Superior temporal gyrus (tissue), 1 donor: Measurements from ENCODE around the gene ADAMTS10.
"Not testable (repeated sequence)": the region's sequence is repeated elsewhere in the genome, so short reads cannot be mapped to it uniquely, and the experiment has no call there.

Experiments
- DNase-seq: peaks from one replicate; pipeline ENCODE4 v3.0.0-alpha.2; 2016; ENCODE audit errors: extremely low spot score

Gene ADAMTS10

GRCh38 chr19:8626842-8627241 lies 16.3 kb upstream of the ADAMTS10 start:
- DNase-seq, result no peak

DNA sequence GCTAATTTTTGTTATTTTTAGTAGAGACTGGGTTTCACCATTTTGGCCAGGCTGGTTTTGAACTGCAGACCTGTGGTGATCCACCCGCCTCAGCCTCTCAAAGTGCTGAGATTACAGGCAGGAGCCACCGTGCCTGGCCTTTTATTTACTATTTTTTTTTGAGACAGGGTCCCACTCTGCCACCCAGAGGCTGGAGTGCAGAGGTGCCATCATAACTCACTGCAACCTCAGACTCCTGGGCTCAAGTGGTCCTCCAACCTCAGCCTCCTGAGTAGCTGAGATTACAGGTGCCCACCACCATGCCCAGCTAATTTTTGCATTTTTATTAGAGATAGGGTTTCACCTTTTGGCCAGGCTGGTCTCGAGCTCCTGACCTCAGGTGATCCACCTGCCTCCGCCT lies 12.4 kb upstream of the ADAMTS10 start:
- not testable (repeated sequence) for DNase-seq

GRCh38 chr19:8618751-8619150 lies 8.2 kb upstream of the ADAMTS10 start:
- no peak for DNase-seq

DNA sequence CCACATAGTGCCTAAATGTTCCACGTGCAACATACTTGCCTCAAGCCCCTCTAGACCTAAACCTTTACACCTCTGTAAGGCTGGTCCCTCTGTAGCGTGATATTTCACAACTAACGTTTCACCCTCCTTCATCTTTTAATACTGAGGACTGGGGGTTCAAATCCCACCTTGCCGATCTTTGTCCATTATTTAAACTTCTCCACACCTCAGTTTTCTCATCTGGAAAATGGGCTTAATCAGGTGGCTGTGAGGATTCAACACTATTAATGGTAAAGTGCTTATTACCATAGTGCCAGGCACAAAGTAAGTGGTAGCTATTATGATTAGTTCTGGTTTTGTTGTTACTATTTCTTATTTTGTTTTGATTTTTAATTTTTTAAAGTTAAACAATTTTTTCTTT lies 7.5 kb upstream of the ADAMTS10 start:
- no peak for DNase-seq

GRCh38 chr19:8617325-8617724 lies 6.8 kb upstream of the ADAMTS10 start:
- not testable (repeated sequence) for DNase-seq

DNA sequence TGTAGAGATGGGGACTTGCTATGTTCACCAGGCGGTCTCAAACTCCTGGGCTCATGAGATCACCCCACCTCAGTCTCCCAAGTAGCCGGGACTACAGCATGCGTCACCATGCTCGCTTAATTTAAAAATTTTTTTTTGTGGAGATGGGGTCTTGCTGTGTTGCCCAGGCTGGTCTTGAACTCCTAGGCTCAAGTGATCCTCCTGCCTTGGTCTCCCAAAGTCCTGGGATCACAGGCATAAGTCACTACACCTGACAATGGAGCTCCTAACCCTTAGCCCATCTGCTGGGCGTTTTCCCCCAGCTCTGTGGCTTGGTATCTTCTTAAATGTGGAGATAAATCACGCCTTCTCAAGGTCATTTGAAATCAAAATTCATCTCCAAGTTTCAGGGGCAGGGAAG lies 6.3 kb upstream of the ADAMTS10 start:
- no peak for DNase-seq

DNA sequence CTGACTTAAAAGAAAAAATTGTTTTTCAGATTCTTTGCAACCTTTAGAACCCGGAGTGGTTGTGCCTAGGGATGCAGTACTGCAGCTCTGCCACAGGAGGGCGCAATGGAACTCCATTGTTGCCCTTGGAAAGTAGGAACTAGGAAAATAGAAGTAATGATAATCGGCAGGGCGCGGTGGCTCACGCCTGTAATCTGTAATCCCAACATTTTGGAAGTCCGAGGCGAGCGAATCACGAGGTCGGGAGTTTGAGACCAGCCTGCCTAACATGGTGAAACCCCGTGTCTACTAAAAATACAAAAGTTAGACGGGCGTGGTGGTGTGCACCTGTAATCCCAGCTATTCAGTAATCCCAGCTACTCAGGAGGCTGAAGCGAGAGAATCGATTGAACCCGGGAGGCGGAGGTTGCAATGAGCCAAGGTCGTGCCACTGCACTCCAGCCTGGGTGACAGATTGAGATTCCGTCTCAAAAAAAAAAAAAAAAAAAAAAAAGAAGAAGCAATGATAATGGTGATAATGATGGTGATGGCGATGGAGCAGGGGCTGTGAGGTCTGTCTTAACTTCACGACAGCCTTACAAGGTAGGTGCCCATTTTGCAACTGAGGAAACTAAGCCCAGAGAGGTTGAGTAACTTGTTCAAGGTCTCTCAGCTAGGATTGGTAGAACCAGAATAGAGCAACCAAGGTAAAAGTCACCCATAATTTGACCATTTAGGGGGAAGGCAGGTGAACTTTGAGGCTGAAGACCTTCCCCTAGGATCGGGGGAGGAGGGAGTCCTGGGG lies 5.5 kb upstream of the ADAMTS10 start:
- peak; percentile 58 for DNase-seq

DNA sequence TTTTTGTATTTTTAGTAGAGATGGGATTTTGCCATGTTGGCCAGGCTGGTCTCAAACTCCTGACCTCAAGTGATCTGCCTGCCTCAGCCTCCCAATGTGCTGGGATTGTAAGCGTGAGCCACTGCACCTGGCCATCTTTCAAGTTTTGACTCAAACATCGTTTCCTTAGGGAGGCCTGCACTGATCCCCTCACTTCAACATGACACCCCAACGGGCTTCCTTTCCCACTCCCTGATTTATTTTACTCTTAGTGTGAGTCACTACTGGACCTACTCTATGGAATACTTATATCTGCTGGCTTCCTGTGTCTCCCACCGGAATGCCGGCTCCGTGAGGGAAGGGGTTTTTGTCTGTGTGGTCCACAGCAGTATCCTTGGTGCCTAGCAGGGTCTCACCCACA lies 4.5 kb upstream of the ADAMTS10 start:
- DNase-seq, result no peak

GRCh38 chr19:8614455-8614854 lies 3.9 kb upstream of the ADAMTS10 start:
- DNase-seq, result no peak

GRCh38 chr19:8612807-8613171 lies 2.3 kb upstream of the ADAMTS10 start:
- DNase-seq, result no peak

GRCh38 chr19:8611877-8612806 lies 1.6 kb upstream of the ADAMTS10 start:
- no peak for DNase-seq

GRCh38 chr19:8611391-8611876 lies 919 bp upstream of the ADAMTS10 start:
- DNase-seq, result no peak

DNA sequence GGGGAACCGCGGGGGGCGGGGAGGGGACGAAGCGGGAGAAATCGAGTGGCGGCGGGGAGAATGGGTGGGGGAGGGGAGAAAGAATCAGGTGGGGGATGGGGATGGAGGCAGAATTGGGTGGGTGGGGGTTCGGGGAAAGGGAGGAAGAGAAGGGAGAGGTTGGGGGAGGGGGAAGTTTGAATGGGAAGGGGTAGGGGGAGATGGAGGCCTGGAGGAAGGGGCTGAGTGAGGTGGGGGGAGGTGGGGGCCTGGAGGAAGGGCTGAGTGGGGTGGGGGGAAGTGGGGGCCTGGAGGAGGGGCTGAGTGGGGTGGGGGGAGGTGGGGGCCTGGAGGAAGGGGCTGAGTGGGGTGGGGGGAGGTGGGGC lies 403 bp upstream of the ADAMTS10 start:
- DNase-seq, result no peak

- DNase-seq, result peak; percentile 27
These were observed 1.1 kb downstream of the ADAMTS10 start for GRCh38 chr19:8609279-8610040.

DNA sequence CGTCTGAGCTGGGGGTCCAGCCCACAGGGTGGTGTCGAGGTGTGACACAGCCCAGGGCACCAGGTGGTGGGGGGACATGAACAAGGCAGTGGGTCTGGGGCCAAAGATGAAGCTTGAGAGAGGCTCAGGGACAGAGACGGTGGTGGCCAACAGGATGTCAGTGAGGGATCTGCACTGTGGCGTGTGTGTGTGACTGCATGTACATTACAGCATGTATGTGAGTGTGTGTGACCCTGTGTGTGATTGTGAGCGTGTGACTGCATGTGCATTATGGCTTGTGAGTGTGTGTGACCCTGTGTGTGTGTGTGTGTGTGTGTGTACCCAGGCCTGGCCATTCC lies 1.6 kb downstream of the ADAMTS10 start:
- DNase-seq, result no peak

- no peak for DNase-seq
These were observed 3.1 kb downstream of the ADAMTS10 start for GRCh38 chr19:8607386-8607785.

- DNase-seq, result no peak
These were observed 5.0 kb downstream of the ADAMTS10 start for GRCh38 chr19:8605514-8605913.

DNA sequence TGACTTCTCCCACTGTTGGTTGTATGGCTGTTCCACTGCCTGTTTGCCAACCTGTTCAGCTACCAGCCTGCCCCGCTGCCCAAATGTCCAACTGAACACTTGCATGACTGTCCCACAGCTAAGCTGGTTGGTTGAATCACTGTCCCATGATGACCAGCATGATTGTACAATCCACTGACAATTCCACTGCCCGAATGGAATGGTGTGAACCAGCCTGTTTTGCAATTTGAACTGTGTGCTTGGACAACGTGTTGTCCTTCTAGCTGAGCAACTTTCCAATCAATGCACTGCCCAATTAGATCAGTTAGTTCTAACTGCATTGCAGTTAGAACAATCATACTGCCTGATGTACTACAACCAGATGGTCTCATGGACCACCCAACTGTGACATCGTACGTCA lies 8.7 kb downstream of the ADAMTS10 start:
- no peak for DNase-seq

- no peak for DNase-seq
These were observed 9.7 kb downstream of the ADAMTS10 start for GRCh38 chr19:8600816-8601215.

GRCh38 chr19:8600064-8600463 lies 10.5 kb downstream of the ADAMTS10 start:
- DNase-seq, result no peak

DNA sequence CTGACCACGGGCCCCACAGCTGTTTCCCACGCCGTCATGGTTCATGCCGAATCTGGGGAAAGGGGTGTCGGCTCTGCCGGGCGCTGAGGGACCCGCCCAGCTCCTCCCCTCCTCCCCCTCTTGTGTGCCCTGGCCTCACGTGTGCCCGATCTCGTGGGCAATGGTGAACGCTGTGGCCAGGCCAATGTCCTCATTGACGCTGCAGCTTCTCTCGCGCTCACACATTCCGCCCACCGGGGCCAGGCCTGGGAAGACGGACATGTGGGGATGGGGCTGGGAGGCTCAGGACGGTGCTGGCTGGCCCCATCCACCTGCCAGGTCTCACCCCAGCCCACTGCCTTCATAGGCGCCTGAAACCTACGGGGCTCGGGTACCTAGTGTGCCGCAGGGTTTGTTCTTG lies 14.3 kb downstream of the ADAMTS10 start:
- DNase-seq, result no peak

DNA sequence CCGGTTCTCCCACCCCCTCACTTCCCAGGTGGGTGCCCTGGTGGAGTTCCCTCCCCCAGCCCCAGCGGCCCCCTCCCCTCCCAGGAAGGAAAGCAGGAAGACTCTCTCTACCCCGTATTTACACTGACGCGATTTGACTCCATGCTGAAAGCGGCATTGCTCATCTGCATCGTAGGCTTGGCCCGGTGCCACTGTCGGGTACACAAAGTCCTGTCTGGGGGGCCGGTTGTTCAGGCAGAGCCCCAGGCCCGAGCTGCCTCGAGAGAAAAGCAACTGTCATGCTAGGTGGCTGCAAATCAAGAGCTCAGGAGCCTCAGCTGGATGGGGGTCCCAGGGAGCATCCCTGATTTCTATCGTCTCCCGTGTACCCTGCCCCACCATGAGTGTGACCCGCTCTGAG lies 14.9 kb downstream of the ADAMTS10 start:
- DNase-seq, result no peak
